Calu3 (cell line): Measurements from ENCODE around the gene IKBKE. TPM values are rescaled to one million over a fixed set of nuclear protein-coding genes. Genes with fewer than 3 reads are reported as not detected.

Experiments used
- BruUV-seq: library from RNA; stranded (reverse); fragments of 400-500 nt; replicated peaks from 2 replicates; lab custom pipeline; 2021; lab: Mats Ljungman, UMichigan
- CTCF ChIA-PET: fragments of 300-600 bp; sonication (Branson Sonifier 250); formaldehyde crosslinking; loops from one replicate; lab custom pipeline; 2022; ENCODE audit warnings: antibody characterized with exemption; lab: Charles Lee
- DNase-seq: peaks from one replicate; pipeline ENCODE4 v3.0.0; 2022
- H3K27ac Mint-ChIP-seq: one replicate; pipeline ENCODE4 v1.8.0; 2022; ENCODE audit warnings: mixed read lengths; ENCODE audit not compliant: unreplicated experiment
- H3K27me3 Mint-ChIP-seq: one replicate; pipeline ENCODE4 v1.8.0; 2022; ENCODE audit warnings: mixed read lengths; ENCODE audit not compliant: unreplicated experiment
- H3K36me3 Mint-ChIP-seq: one replicate; pipeline ENCODE4 v1.8.0; 2022; ENCODE audit warnings: mild to moderate bottlenecking, moderate library complexity, mixed read lengths; ENCODE audit not compliant: insufficient read depth, unreplicated experiment
- H3K4me1 Mint-ChIP-seq: one replicate; pipeline ENCODE4 v1.8.0; 2022; ENCODE audit warnings: mild to moderate bottlenecking, low read depth, mixed read lengths; ENCODE audit not compliant: unreplicated experiment
- H3K4me3 Mint-ChIP-seq: one replicate; pipeline ENCODE4 v1.8.0; 2022; ENCODE audit warnings: mild to moderate bottlenecking, low read depth, moderate library complexity, mixed read lengths; ENCODE audit not compliant: unreplicated experiment
- H3K9me3 Mint-ChIP-seq: one replicate; pipeline ENCODE4 v1.8.0; 2022; ENCODE audit warnings: low read depth, mixed read lengths; ENCODE audit not compliant: unreplicated experiment
- intact Hi-C: fragments of 100-400 bp; cut with micrococcal nuclease; formaldehyde crosslinking; loops from one replicate; pipeline ENCODE4 v1.10.0; 2022; ENCODE audit not compliant: unreplicated experiment
- microRNA-seq: library from miRNA; unstranded; fragments of <30 nt; microRNA quantifications from one replicate; pipeline ENCODE4 v1.2.0, GENCODE V29; 2022
- total RNA-seq: library from RNA; stranded (reverse); gene quantifications from 2 replicates; pipeline ENCODE4 v1.2.3, GENCODE V29; 2022
- TF ChIP-seq, protein P1 (sequence below): fragments of 200-600 bp; IDR thresholded peaks from one replicate; pipeline ENCODE4 v1.8.0; 2022; ENCODE audit warnings: antibody characterized with exemption; ENCODE audit not compliant: unreplicated experiment

Gene IKBKE
- total RNA-seq, 1 experiment from 2014 or later = 47.5 TPM

DNA sequence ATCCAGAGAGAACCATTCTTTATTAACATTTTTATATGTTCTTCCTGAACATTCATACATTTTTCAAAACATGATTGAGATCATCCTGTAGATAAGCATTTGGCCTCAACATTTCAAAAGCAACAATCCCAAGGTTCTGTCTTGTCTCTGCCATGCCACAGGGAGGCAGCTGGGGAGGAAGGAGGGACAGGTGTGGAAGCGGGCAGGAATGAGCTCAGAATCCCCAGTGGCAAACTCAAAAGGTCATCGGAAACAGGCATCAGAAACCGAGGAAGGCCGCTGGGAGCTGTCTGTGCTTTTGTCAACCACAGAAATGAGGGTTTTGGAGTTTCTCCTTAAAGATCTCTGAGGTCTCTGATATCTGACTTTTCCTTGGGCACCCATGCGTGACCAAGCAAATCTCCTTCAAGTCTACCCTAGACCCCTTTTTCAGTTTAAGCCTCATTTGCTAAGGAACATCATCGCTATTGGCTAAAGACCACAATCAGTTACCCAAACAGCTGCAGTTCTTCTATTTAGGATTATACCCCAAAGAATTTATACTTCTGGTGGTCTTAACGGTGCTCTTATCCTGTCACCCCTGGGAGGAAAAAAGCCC is 71.1 kb downstream of the IKBKE start:
- intact Hi-C loops = loop anchor here (5.0 kb wide), 1 partner anchor 34 kb away; the partner anchor contains the start of gene RASSF5

DNA sequence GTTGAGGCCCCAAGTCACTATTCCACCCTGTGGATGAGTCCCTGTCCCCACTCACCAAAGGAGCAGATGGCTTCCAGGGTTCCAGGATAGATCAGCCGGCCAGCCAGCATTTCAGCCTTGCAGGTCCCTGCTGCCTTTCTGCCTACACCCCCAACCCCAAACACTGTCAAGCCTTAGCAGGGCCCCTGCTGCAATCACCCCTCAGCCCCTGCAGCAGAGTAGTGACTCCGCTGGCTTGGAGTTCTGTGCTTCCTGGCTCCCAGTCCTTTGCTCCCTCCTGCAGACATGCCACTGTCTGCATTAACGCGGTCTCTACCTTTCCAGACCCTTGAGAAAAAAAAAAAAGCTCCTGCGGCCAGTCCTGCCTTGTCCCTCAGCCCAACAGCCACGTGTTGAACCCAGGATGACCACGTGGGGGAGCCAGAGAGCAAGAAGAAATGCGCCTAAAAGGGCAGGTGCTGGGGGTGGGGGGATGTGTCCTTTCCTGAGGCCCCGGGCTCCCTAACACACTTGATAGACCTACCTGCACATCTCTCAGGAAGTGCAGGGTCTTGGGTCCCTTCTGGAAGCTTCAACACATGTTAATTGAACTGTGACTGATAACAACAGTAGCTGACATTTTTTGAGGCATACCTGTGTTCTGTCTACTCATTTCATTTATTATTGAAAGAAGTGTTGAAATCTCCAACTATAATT is 74.4 kb downstream of the IKBKE start:
- H3K9me3 Mint-ChIP-seq = no peaks in the 10 kb centered on the region
- no peak overlapping the region for H3K4me3 Mint-ChIP-seq
- H3K36me3 Mint-ChIP-seq = no peaks in the 10 kb centered on the region
- CTCF ChIA-PET = interaction anchor here (0.7 to 2.8 kb wide), 8 partner anchors 9 to 41 kb away, joined by 3 to 26 read pairs (median 4); partner anchors contain the start of gene RASSF5
- BruUV-seq = no TSS peak
- no peak overlapping the region for H3K27ac Mint-ChIP-seq
- H3K4me1 Mint-ChIP-seq = peaks cover 12% of the 10 kb centered on the region
- TF ChIP-seq, protein P1, sequence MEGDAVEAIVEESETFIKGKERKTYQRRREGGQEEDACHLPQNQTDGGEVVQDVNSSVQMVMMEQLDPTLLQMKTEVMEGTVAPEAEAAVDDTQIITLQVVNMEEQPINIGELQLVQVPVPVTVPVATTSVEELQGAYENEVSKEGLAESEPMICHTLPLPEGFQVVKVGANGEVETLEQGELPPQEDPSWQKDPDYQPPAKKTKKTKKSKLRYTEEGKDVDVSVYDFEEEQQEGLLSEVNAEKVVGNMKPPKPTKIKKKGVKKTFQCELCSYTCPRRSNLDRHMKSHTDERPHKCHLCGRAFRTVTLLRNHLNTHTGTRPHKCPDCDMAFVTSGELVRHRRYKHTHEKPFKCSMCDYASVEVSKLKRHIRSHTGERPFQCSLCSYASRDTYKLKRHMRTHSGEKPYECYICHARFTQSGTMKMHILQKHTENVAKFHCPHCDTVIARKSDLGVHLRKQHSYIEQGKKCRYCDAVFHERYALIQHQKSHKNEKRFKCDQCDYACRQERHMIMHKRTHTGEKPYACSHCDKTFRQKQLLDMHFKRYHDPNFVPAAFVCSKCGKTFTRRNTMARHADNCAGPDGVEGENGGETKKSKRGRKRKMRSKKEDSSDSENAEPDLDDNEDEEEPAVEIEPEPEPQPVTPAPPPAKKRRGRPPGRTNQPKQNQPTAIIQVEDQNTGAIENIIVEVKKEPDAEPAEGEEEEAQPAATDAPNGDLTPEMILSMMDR = peak; percentile 90
- DNase-seq = peak; percentile 91
- intact Hi-C loops = loop anchor here (1.0 to 5.0 kb wide), 2 partner anchors 37 to 39 kb away; partner anchors contain the start of gene RASSF5
- peaks cover 2% of the 10 kb centered on the region for H3K27me3 Mint-ChIP-seq

More for the DNA sequence above, 71.1 kb downstream of the IKBKE start:
- CTCF ChIA-PET = no interaction called here
- Mint-ChIP-seq H3K9me3 (no peaks in the 10 kb centered on the region), H3K27me3 (no peaks in the 10 kb centered on the region), H3K4me1 (peaks cover 14% of the 10 kb centered on the region), H3K27ac (no peak overlapping the region), H3K36me3 (peaks cover 3% of the 10 kb centered on the region), H3K4me3 (no peak overlapping the region)
- TF ChIP-seq, protein P1 = no peak
- no peak for DNase-seq
- no TSS peak for BruUV-seq

DNA sequence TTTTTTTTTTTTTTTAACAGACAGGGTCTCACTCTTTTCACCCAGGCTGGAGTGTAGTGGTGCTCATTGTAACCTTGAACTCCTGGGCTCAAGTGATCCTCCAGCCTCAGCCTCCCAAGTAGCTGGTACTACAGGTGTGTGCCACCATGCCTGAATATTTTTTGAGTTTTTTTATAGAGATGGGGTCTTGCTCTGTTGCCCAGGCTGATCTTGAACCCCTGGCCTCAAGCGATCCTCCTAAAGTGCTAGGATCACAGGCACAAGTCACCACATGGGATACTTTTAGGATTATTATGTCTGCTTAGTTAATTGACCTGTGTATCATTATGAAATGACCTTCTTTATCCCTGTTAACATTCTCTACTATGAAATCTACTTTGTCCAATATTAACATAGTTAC is 75.1 kb downstream of the IKBKE start:
- H3K4me1 Mint-ChIP-seq = peaks cover 8% of the 10 kb centered on the region
- TF ChIP-seq, protein P1 = no peak
- intact Hi-C loops = loop anchor here (1.0 kb wide), 1 partner anchor 38 kb away; no protein-coding TSS in a partner anchor
- H3K27me3 Mint-ChIP-seq = peaks cover 8% of the 10 kb centered on the region
- CTCF ChIA-PET = interaction anchor here (0.7 to 2.8 kb wide), 9 partner anchors 10 to 173 kb away, joined by 3 to 26 read pairs (median 4); partner anchors contain the start of gene RASSF5
- no peaks in the 10 kb centered on the region for H3K9me3 Mint-ChIP-seq
- no peaks in the 10 kb centered on the region for H3K36me3 Mint-ChIP-seq
- DNase-seq = no peak
- no peak overlapping the region for H3K27ac Mint-ChIP-seq
- BruUV-seq = no TSS peak
- H3K4me3 Mint-ChIP-seq = no peak overlapping the region

Small RNAs within 50 kb of the gene (microRNA-seq; reads per million reads assigned to microRNA genes)
- 1.4 reads per million for gene MIR6769B

Other genes starting within 250 kb of the IKBKE start
- 6.1 and 6.5 TPM in 2 replicates for gene RASSF5, start 37.1 kb downstream of the IKBKE start, total RNA-seq
- 41.8 and 45.1 TPM in 2 replicates for gene EIF2D, start 142.0 kb downstream of the IKBKE start, total RNA-seq
- 7.6 and 8.0 TPM in 2 replicates for gene DYRK3, start 165.1 kb downstream of the IKBKE start, total RNA-seq
- 93.7 and 96.2 TPM in 2 replicates for gene MAPKAPK2, start 214.4 kb downstream of the IKBKE start, total RNA-seq